ENCODE data around the gene CCDC13.

CCDC13 gene

DNA sequence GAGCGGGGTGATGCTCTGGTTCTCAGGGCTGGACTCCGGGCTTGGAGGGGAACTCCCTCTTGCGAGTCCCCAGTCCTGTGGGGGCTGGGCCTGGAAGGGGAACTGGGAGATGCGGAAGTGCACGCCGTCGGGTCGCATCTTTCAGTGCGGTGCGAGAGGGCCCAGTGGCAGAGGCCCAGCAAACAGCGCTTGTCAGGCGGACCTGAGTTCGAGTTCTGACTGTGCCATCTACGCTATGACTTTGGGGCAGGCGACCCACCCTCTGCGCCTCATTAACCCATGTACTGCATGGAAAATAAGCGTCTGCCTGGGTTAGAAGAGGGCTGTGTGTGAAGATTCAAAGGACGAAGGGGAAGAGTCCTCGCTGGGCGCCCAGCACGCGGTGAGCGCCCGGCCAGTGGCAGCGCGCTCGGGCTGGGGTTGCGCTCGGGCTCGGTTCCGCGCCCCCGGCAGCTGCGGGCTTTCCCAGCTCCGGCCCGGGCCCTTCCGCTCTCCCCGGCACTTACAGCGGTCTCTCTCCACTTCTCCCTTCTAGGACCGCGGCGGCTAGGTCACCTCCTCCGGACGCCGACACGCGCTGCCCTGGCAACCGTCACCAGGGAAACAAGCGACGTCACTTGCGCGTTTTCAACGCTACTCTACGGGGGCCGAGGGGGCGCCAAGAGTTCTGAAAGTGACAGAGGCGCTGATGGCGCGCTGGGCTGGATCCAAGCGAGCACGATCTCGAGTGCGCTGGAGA, at the start of gene CCDC13:
Gene CCDC13, minus strand, starts transcription at position 584 of the 739 bp plus-strand sequence. CDS start 14,908 bp downstream, outside the sequence.
- DNase-seq (ENCODE audit: low spot score): peak; percentile 91

GRCh38 chr3:42822828-42823227, 49.8 kb upstream of the CCDC13 start:
- DNase-seq (ENCODE audit: low spot score): peak; percentile 56

GRCh38 chr3:42820746-42821051, 47.6 kb upstream of the CCDC13 start:
- DNase-seq (ENCODE audit: low spot score): no peak

GRCh38 chr3:42819351-42819965, 46.4 kb upstream of the CCDC13 start:
- peak; percentile 48 for DNase-seq (ENCODE audit: low spot score)

- DNase-seq (ENCODE audit: low spot score): peak; percentile 57
These were observed 42.8 kb upstream of the CCDC13 start for GRCh38 chr3:42815826-42816225.

GRCh38 chr3:42814914-42815507, 42.0 kb upstream of the CCDC13 start:
- DNase-seq (ENCODE audit: low spot score): peak; percentile 67

GRCh38 chr3:42814246-42814645, 41.2 kb upstream of the CCDC13 start:
- no peak for DNase-seq (ENCODE audit: low spot score)

- peak; percentile 71 for DNase-seq (ENCODE audit: low spot score)
These were observed 38.2 kb upstream of the CCDC13 start for GRCh38 chr3:42811118-42811883.

- DNase-seq (ENCODE audit: low spot score): peak; percentile 90
These were observed 37.7 kb upstream of the CCDC13 start for GRCh38 chr3:42810706-42811105.

DNA sequence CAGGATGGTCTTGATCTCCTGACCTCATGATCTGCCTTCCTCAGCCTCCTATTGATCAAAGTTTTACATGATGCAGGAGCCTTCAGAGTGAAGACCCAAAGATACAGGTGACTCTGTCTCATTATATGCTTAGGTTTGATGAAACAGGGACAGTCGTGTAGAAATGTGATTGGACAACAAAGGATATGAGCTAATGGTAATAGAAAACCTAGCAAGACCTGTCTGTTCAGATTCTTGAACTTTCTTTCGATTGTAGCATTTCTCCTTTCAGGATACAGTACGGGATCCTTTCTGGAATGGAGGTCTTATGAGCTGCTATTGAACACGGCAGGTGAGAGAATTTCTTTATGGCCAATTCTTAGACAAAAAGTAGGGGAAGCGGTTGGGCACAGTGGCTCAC, 36.1 kb upstream of the CCDC13 start, which contains the start of gene ACKR2:
Gene ACKR2, plus strand, starts transcription at position 244 of the 400 bp plus-strand sequence. CDS start 55,058 bp downstream, outside the sequence.
- no peak for DNase-seq (ENCODE audit: low spot score)

DNA sequence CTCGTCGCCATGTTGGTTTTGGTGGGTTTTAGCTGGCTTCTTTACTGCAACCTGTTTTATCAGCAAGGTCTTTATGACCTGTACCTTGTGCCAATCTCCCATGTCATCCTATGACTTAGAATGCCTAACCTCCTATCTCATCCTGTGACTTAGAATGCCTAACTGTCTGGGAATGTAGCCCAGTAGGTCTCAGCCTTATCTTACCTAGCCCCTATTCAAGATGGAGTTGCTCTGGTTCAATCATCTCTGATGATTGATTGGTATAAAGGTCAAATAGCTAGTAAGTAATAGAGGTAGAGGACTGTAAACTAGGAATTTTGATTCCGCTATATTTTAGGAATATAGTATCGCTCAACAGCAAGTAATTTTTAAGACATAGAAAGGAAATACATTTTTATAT, 34.9 kb upstream of the CCDC13 start:
- peak; percentile 72 for DNase-seq (ENCODE audit: low spot score)

DNA sequence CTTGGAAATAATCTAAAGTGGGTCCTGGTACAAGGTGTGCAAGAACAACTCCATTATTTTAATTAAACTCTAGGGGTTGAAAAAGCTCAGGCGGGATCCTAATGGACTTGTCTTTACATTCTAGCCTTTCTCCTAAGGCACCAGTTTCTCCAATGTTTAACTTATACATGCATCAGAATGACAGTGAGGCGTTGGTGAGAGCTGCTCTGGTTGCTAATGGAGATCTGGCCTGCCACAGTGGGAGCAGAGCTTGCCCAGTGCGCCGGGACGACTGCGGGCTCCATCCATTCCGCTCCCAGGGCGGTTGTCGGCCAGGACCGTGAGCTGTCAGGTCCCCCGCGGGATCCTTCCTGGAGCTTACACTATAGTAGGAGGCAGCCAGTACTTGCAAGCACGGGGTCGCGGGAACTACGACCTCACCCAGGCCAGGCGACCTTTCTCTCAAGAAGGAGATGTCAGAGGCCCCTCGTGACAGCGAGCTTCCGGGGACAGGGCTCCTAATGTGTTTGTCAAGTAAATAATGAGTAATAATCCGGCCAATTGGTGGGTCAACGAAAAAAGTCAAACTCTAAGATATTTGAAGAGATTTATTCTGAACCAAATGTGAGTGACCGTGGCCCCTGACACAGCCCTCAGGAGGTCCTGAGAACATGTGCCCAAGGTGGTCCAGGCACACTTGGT, 32.2 kb upstream of the CCDC13 start:
- DNase-seq (ENCODE audit: low spot score): peak; percentile 48

GRCh38 chr3:42804831-42805132, 31.7 kb upstream of the CCDC13 start:
- DNase-seq (ENCODE audit: low spot score): peak; percentile 26

DNA sequence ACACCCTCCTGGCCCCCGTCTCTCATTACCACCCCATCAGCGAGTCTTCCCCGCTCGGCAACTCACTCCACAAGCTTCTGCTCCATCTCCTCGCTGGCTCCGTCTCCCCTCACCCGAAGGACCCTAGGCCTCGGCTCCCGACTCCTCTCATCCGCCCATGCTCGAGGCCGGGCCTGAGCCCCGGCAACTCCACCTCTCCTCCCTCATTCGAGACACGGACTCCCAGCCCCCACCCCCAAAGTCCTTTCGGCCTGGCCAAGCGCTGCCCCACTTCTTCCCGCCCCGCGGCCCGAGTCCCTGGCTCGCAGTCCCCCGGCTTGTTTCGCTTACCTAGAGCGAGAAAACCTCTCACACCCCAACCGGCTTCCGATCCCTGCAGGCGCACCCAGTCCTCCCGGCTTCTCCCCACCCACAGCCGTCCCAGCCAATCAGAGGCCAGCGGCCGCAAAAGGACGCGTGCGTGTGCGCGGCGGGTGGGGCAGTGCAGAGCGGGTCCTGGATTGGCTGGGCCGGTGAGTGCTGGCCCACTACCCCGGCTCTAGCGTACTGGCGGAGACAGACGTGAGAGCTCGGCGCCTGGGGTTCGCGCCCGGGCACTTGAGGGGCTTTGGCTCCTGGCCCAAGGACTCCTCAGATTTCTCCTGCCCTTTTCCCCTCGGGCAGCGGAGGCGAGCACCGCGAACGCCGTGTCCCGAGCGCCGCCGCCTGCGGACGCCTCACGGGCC, 31.2 kb upstream of the CCDC13 start, which contains the start of gene HIGD1A:
Gene HIGD1A, minus strand, starts transcription at position 385 of the 725 bp plus-strand sequence. CDS start 10,237 bp downstream, outside the sequence.
- DNase-seq (ENCODE audit: low spot score): peak; percentile 97

DNA sequence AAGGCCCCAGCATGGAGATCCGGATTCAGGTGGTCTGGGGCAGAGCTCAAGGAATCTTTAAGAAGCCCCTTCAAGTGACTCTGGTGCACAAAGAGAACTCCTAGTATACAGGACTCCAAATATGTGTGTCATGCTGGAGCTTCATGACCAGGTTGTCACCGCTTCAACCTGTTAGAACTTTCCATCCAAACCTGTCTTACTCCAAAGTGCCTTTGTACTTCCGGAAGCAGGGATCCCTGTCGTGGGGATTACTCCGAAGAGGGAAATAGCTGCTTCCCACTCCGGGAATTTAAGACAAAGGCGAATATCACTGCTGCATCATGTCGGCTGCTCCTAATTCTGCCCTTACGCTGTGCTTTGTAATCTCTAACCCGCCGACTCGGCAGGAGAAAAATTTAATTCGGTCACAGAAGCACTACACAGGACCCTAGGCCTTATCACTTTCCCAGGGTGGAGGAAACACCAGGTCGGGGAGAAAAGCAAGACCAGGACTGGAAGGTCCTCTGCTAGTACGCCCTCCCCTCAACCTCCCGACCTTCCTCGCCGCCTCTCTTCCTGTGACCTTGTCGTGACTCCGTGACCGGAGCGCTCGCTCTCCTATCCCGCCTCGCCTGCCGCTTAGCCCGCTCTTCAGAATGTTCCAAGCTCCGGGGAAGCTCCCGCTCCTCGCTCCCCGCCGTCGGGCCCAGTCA, 30.5 kb upstream of the CCDC13 start:
- peak; percentile 53 for DNase-seq (ENCODE audit: low spot score)

DNA sequence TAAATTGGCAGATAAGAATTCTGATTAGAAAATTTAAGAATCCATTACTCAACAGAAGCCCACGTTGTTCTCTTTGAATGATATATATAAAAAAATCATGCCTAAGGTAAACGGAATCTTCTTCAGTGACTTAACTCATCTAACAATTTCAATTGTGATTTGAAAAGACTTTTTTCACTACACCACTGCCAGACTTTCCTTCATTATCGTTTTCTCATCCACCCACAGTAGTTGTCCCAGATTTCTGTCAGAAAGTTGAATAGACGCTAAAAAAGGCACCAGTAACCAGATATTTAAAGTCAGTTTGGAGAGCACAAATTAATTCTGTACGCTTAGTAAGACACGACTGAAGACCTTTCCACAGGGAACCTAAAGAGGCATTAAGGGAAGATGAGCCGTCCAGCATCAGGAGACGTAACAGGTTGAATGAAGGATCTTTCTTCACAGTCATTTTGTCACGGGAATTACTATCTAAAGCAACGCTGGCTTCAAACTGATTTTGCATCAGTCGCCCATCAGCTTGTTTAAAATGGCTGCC, 29.9 kb upstream of the CCDC13 start:
- DNase-seq (ENCODE audit: low spot score): no peak

DNA sequence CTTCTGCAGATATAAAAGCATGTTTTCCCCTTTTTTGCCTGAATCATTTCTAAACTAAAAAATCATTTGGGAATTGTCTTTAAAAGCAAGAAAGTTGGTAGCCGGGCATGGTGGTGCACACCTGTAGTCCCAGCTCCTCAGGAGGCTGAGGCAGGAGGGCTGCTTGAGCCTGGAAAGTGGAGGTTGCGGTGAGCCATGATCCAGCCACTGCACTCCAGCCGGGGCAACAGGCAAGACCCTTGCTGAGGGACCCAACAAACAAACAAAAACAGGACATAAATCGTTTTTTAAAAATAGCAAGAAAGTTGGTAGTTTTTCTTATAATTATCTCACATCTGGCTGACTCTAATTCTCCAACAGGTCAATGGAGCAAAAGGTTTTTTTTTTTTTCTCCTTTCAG, 28.7 kb upstream of the CCDC13 start:
- no peak for DNase-seq (ENCODE audit: low spot score)

- no peak for DNase-seq (ENCODE audit: low spot score)
These were observed 28.1 kb upstream of the CCDC13 start for GRCh38 chr3:42801048-42801620.

GRCh38 chr3:42800251-42800650, 27.2 kb upstream of the CCDC13 start:
- DNase-seq (ENCODE audit: low spot score): no peak

GRCh38 chr3:42799376-42799775, 26.3 kb upstream of the CCDC13 start:
- no peak for DNase-seq (ENCODE audit: low spot score)

Data from kidney tubule cell (primary cell).